HG02759 (cell line): ENCODE data around the gene PCSK2.

Source experiments
- ATAC-seq: cut with Tn5 transposase; IDR thresholded peaks from one replicate; pipeline ENCODE4 v1.9.1; 2021; ENCODE audit warnings: mild to moderate bottlenecking, moderate library complexity; ENCODE audit not compliant: unreplicated experiment

PCSK2 gene

DNA sequence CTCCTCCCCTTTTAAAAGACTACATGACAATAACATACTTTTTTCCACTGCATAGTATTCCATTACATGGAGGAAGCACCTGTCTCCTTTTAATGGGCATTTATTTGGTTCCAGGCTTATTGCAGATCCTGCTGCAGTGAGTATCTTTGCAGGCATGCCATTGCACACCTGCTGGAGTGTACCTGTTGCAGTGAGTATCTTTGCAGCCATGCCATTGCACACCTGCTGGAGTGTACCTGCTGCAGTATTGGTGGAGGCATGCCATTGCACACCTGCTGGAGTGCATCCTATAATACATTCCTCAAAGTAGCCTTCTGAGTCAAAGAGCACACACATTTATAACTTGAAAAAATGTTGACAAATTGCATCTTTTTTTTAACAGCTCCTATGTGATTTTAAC is 302.7 kb downstream of the PCSK2 start:
- ATAC-seq = no peak

DNA sequence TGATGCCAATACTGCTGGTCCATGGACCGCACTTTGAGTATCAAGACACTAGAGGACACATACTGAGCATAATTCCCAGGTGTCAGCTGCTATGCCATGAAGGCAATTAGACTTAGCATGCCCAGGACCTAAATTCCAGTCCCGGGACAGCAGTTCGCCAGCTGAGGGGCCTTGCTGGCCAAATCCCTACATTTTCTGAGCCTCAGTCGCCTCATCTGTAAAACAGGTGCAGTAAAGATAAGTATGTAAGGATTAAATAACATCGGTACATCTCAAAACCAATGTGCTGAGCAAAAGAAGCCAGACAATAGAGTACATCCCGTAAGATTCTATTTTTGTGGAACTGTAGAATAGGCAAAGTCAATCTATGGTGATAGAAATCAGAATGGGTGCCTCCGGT is 303.3 kb downstream of the PCSK2 start:
- ATAC-seq = no peak

DNA sequence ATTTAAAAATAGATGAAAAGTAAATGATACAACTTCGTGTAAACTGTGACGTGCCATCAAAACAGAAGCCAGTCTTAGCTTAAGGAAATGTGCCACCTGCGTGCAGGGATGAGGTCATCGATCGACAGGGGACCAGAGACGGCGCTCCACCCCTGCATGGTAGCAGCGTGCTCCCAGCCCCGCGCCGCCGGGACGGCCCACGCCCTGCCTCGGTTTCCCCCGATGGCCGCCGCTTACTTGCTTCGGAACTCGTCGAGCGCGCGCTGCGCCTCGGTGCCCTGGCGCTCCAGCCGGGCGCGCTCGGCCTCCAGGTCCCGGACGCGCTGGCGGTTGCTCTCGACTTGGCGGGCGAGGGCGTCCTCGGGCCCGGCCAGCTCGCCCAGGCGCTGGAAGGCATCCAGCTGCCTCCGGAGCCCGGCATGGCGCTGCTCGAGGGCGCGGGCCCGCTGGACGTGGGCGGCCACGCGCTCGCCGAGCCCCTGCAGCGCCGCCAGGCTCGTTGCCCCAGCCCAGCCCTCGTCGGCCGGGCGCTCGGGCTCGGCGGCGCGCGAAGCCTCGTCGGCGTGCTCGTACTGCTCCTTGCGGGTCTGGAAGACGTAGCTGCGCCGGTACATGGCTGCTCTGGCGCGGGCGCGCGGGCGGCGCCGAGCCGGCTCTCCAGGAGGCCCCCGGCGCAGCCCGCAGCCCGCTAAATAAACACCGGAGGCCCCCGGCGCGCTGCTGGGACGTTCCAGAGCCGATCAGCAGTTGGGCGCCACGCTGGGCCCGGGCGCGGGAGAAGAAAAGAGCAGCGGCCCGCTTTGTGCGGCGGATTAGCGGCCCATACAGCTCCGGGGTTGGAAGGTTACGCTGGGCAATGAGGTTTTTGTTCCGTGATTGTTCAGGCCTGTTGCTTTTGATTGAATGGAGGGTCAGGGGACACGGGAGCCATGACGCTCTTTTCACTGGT is 304.1 kb downstream of the PCSK2 start, which contains the start of gene BFSP1:
Gene BFSP1 (minus strand): TSS at position 664 of the 949 bp plus-strand sequence. CDS start 50 bp downstream, at position 614.
- ATAC-seq = no peak

DNA sequence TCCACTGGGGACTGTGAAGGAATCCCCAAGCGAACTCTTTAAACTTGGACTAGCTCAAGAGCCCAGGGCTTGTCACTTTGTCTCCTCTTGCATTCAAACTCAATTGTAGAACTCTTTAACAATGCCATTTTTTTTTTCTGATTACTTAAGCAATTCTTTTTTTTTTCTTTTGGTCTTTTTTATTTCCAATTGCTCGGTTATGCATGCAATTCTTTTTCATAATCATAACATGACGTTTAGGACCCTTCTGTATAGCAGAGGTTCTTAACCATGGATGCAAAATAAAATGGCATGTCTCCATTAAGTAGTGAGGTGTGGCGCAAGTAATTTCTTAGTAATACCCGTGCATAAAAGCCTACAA is 304.8 kb downstream of the PCSK2 start:
- no peak for ATAC-seq

DNA sequence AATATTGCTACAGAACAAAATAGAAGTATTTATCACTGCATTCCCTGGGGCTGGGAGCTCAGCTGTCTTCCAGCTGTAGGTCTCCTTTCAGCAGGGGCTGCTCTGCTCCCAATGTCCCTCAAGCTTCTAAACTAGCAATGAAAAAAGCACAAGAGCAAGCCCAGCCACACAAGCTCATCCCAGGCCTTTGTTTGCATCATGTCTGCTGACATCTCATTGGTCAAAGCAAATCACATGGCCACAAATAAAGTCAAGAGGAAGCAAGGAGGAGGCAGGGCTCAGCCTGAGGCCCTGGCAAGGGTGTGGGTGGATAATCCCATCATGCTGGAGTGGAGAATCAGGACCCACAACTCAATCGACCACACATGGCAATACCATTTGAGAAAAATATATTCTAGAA is 306.6 kb downstream of the PCSK2 start:
- no peak for ATAC-seq

DNA sequence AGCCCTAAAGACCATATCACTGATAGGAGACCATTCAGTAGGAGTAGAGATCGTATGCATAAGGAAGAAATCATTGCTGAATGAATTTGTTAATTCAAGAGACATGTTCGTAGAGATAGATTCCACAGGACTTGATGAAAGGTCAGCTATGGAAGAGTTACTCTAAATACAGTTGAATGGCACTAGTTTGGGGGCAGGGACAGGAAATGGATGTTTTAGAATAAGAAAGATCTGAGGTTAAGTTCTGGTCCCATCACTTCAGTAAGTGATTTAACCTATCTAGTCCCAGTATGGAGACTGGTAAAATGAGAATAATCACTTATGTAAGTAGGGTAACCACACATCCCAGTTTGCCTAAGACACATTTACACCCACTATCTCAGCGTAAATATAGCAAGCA is 307.2 kb downstream of the PCSK2 start:
- ATAC-seq = no peak
